WTC11 (cell line): ENCODE data around the gene MOSMO. TPM values are rescaled to one million over a fixed set of nuclear protein-coding genes. Genes with fewer than 3 reads are reported as not detected.

Experiments
- ATAC-seq: fragments of 200-7000 bp; cut with Tn5 transposase; 2 replicates; pipeline ENCODE4 v1.10.0; 2021; ENCODE audit warnings: mild to moderate bottlenecking, moderate library complexity
- CTCF ChIA-PET: fragments of 300-600 bp; sonication (Branson Sonifier 250); formaldehyde crosslinking; loops from one replicate; lab custom pipeline; 2021; ENCODE audit warnings: antibody characterized with exemption; lab: Charles Lee
- POLR2A ChIA-PET: fragments of 350-600 bp; sonication (Branson Sonifier 250); formaldehyde crosslinking; loops from one replicate; lab custom pipeline; 2021; ENCODE audit warnings: antibody characterized with exemption; lab: Charles Lee
- DNase-seq: peaks from one replicate; pipeline ENCODE4 v3.0.0; 2021; ENCODE audit warnings: low spot score
- H3K27ac Mint-ChIP-seq: 2 replicates; pipeline ENCODE4 v1.8.0; 2021; ENCODE audit warnings: mixed read lengths
- H3K27me3 Mint-ChIP-seq: 2 replicates; pipeline ENCODE4 v1.8.0; 2021; ENCODE audit warnings: low read depth, mild to moderate bottlenecking, moderate library complexity, mixed read lengths
- H3K36me3 Mint-ChIP-seq: 2 replicates; pipeline ENCODE4 v1.8.0; 2021; ENCODE audit warnings: mixed read lengths
- H3K4me1 Mint-ChIP-seq: 2 replicates; pipeline ENCODE4 v1.8.0; 2022; ENCODE audit warnings: mixed read lengths
- H3K4me3 Mint-ChIP-seq: 2 replicates; pipeline ENCODE4 v1.8.0; 2021; ENCODE audit warnings: mild to moderate bottlenecking, moderate library complexity, mixed read lengths
- H3K9me3 Mint-ChIP-seq: 2 replicates; pipeline ENCODE4 v1.8.0; 2021; ENCODE audit warnings: mixed read lengths
- E2F1 ChIP-seq: sonication (generic); formaldehyde crosslinking; IDR thresholded peaks from 2 replicates; pipeline ENCODE4 v1.8.0; 2022; ENCODE audit warnings: mild to moderate bottlenecking, missing genetic modification reagents
- ELF4 ChIP-seq: sonication (generic); formaldehyde crosslinking; IDR thresholded peaks from 2 replicates; pipeline ENCODE4 v1.8.1; 2022; ENCODE audit warnings: low read depth, mild to moderate bottlenecking, moderate library complexity, missing genetic modification reagents
- EMX1 ChIP-seq: fragments of 250-450 bp; sonication (Bioruptor Pico); IDR thresholded peaks from 2 replicates; pipeline ENCODE4 v1.8.0; 2021; ENCODE audit warnings: mild to moderate bottlenecking
- NFYB ChIP-seq: sonication (generic); formaldehyde crosslinking; conservative IDR thresholded peaks from 2 replicates; pipeline ENCODE4 v1.8.0; 2022; ENCODE audit warnings: low read depth, missing genetic modification reagents
- NR1H2 ChIP-seq: sonication (generic); formaldehyde crosslinking; IDR thresholded peaks from 2 replicates; pipeline ENCODE4 v1.9.0; 2021; ENCODE audit warnings: mild to moderate bottlenecking, moderate library complexity, missing genetic modification reagents
- OVOL2 ChIP-seq: fragments of 250-450 bp; sonication (Bioruptor Pico); IDR thresholded peaks from 2 replicates; pipeline ENCODE4 v1.9.0; 2021; ENCODE audit warnings: mild to moderate bottlenecking, borderline replicate concordance
- RELA ChIP-seq: sonication (generic); formaldehyde crosslinking; IDR thresholded peaks from 2 replicates; pipeline ENCODE4 v1.8.1; 2022; ENCODE audit warnings: missing genetic modification reagents, mild to moderate bottlenecking, borderline replicate concordance
- SMAD3 ChIP-seq: sonication (generic); formaldehyde crosslinking; IDR thresholded peaks from 2 replicates; pipeline ENCODE4 v1.8.0; 2022; ENCODE audit warnings: missing genetic modification reagents, mild to moderate bottlenecking, borderline replicate concordance
- TCF7 ChIP-seq: sonication (generic); formaldehyde crosslinking; IDR thresholded peaks from 2 replicates; pipeline ENCODE4 v1.8.0; 2022; ENCODE audit warnings: mild to moderate bottlenecking, low read depth, missing genetic modification reagents, moderate library complexity
- USF1 ChIP-seq: sonication (generic); formaldehyde crosslinking; IDR thresholded peaks from 2 replicates; pipeline ENCODE4 v1.8.0; 2022; ENCODE audit warnings: mild to moderate bottlenecking, missing genetic modification reagents
- ZNF317 ChIP-seq: sonication (generic); formaldehyde crosslinking; IDR thresholded peaks from 2 replicates; pipeline ENCODE4 v1.8.1; 2023; ENCODE audit warnings: low read depth, mild to moderate bottlenecking, moderate library complexity, missing genetic modification reagents, borderline replicate concordance
- ZNF671 ChIP-seq: fragments of 250-450 bp; sonication (Bioruptor Pico); IDR thresholded peaks from 2 replicates; pipeline ENCODE4 v1.8.0; 2021; ENCODE audit warnings: mild to moderate bottlenecking
- total RNA-seq: library from RNA; stranded (reverse); gene quantifications from 3 replicates; pipeline ENCODE4 v1.2.3, GENCODE V29; 2021
- TF ChIP-seq, protein P1 (sequence below): sonication (generic); formaldehyde crosslinking; IDR thresholded peaks from 2 replicates; pipeline ENCODE4 v1.8.0; 2023; ENCODE audit warnings: missing genetic modification reagents, mild to moderate bottlenecking, borderline replicate concordance
- TF ChIP-seq, protein P2 (sequence below): fragments of 250-450 bp; sonication (Bioruptor Pico); conservative IDR thresholded peaks from 2 replicates; pipeline ENCODE4 v1.9.0; 2021; ENCODE audit warnings: mild to moderate bottlenecking
- TF ChIP-seq, protein P3 (sequence below): sonication (generic); formaldehyde crosslinking; IDR thresholded peaks from 2 replicates; pipeline ENCODE4 v1.8.1; 2023; ENCODE audit warnings: mild to moderate bottlenecking, missing genetic modification reagents, moderate library complexity
- TF ChIP-seq, protein P4 (sequence below): fragments of 250-450 bp; sonication (Bioruptor Pico); IDR thresholded peaks from 2 replicates; pipeline ENCODE4 v1.8.0; 2021; ENCODE audit warnings: mild to moderate bottlenecking
- TF ChIP-seq, protein P5 (sequence below): sonication (generic); formaldehyde crosslinking; IDR thresholded peaks from 2 replicates; pipeline ENCODE4 v1.8.1; 2022; ENCODE audit warnings: mild to moderate bottlenecking, missing genetic modification reagents, moderate library complexity, borderline replicate concordance
- TF ChIP-seq, protein P6 (sequence below): sonication (generic); formaldehyde crosslinking; IDR thresholded peaks from 2 replicates; pipeline ENCODE4 v1.8.1; 2023; ENCODE audit warnings: mild to moderate bottlenecking, missing genetic modification reagents

MOSMO gene
- total RNA-seq, 1 experiment from 2014 or later = 10.7 TPM

DNA sequence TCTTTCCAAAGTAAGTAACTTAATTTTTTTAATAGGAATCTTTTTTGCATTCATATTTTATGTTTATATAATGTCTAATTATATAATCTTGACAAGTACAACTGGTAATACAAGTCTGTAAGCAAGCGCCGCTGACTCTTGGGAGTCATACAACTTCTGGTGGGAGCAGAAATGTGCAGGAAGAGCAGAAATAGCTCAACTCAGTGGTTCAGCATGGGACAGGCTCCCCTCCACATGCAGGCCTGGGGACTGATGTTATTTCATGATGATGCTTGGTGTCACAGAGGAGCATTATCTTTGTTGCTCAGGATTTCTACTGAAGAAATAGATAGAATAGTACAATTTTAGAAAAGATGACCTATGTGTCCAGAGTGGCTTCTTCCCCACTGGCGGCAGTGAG, 44.0 kb upstream of the MOSMO start:
- H3K4me3 Mint-ChIP-seq = no peak overlapping the region
- ChIA-PET CTCF (no interaction called here), POLR2A (no interaction called here)
- DNase-seq = no peak
- peaks cover 79% of the 10 kb centered on the region for H3K36me3 Mint-ChIP-seq
- no peaks in the 10 kb centered on the region for H3K27me3 Mint-ChIP-seq
- TF ChIP-seq NFYB (no peak), OVOL2 (CRISPR knock-in tag) (no peak), E2F1 (CRISPR knock-in tag) (no peak), RELA (CRISPR knock-in tag) (no peak), ZNF671 (CRISPR knock-in tag) (no peak), NR1H2 (CRISPR knock-in tag) (no peak), ZNF317 (no peak), TCF7 (CRISPR knock-in tag) (no peak), EMX1 (CRISPR knock-in tag) (no peak), USF1 (no peak), ELF4 (CRISPR knock-in tag) (no peak), SMAD3 (CRISPR knock-in tag) (no peak)
- TF ChIP-seq, protein P1, sequence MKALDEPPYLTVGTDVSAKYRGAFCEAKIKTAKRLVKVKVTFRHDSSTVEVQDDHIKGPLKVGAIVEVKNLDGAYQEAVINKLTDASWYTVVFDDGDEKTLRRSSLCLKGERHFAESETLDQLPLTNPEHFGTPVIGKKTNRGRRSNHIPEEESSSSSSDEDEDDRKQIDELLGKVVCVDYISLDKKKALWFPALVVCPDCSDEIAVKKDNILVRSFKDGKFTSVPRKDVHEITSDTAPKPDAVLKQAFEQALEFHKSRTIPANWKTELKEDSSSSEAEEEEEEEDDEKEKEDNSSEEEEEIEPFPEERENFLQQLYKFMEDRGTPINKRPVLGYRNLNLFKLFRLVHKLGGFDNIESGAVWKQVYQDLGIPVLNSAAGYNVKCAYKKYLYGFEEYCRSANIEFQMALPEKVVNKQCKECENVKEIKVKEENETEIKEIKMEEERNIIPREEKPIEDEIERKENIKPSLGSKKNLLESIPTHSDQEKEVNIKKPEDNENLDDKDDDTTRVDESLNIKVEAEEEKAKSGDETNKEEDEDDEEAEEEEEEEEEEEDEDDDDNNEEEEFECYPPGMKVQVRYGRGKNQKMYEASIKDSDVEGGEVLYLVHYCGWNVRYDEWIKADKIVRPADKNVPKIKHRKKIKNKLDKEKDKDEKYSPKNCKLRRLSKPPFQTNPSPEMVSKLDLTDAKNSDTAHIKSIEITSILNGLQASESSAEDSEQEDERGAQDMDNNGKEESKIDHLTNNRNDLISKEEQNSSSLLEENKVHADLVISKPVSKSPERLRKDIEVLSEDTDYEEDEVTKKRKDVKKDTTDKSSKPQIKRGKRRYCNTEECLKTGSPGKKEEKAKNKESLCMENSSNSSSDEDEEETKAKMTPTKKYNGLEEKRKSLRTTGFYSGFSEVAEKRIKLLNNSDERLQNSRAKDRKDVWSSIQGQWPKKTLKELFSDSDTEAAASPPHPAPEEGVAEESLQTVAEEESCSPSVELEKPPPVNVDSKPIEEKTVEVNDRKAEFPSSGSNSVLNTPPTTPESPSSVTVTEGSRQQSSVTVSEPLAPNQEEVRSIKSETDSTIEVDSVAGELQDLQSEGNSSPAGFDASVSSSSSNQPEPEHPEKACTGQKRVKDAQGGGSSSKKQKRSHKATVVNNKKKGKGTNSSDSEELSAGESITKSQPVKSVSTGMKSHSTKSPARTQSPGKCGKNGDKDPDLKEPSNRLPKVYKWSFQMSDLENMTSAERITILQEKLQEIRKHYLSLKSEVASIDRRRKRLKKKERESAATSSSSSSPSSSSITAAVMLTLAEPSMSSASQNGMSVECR = no peak
- TF ChIP-seq, protein P2, sequence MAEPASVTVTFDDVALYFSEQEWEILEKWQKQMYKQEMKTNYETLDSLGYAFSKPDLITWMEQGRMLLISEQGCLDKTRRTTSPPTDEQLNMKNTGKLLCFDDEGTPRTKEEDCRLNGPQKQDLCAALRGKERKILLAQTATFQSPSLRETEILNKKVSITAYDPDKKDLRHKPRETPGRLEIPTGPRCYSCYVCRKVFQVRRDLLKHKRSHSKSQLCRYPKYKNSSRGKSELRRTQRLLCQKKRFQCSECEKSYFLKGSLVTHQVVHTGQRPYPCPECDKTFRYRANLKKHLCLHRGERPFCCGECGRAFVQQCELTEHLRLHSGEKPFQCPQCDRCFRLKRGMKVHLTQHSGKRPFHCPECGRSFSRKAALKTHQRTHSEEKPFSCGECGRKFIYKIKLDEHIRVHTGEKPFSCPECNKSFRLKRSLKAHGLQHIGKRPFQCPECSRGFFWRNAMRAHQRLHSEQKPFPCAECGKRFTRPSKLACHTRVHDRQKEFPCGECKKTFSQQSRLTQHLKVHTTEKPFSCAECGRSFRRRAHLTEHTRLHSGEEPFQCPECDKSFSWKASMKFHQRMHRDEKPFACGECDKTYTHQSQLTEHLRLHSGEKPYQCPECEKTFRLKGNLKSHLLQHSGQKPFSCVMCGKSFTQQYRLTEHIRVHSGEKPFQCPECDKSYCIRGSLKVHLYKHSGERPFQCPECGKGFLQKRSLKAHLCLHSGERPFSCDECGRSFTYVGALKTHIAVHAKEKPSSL (CRISPR knock-in tag) = no peak
- TF ChIP-seq, protein P3, sequence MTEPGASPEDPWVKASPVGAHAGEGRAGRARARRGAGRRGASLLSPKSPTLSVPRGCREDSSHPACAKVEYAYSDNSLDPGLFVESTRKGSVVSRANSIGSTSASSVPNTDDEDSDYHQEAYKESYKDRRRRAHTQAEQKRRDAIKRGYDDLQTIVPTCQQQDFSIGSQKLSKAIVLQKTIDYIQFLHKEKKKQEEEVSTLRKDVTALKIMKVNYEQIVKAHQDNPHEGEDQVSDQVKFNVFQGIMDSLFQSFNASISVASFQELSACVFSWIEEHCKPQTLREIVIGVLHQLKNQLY = no peak
- TF ChIP-seq, protein P4, sequence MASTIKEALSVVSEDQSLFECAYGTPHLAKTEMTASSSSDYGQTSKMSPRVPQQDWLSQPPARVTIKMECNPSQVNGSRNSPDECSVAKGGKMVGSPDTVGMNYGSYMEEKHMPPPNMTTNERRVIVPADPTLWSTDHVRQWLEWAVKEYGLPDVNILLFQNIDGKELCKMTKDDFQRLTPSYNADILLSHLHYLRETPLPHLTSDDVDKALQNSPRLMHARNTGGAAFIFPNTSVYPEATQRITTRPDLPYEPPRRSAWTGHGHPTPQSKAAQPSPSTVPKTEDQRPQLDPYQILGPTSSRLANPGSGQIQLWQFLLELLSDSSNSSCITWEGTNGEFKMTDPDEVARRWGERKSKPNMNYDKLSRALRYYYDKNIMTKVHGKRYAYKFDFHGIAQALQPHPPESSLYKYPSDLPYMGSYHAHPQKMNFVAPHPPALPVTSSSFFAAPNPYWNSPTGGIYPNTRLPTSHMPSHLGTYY (CRISPR knock-in tag) = no peak
- TF ChIP-seq, protein P5, sequence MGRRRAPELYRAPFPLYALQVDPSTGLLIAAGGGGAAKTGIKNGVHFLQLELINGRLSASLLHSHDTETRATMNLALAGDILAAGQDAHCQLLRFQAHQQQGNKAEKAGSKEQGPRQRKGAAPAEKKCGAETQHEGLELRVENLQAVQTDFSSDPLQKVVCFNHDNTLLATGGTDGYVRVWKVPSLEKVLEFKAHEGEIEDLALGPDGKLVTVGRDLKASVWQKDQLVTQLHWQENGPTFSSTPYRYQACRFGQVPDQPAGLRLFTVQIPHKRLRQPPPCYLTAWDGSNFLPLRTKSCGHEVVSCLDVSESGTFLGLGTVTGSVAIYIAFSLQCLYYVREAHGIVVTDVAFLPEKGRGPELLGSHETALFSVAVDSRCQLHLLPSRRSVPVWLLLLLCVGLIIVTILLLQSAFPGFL (CRISPR knock-in tag) = no peak
- TF ChIP-seq, protein P6, sequence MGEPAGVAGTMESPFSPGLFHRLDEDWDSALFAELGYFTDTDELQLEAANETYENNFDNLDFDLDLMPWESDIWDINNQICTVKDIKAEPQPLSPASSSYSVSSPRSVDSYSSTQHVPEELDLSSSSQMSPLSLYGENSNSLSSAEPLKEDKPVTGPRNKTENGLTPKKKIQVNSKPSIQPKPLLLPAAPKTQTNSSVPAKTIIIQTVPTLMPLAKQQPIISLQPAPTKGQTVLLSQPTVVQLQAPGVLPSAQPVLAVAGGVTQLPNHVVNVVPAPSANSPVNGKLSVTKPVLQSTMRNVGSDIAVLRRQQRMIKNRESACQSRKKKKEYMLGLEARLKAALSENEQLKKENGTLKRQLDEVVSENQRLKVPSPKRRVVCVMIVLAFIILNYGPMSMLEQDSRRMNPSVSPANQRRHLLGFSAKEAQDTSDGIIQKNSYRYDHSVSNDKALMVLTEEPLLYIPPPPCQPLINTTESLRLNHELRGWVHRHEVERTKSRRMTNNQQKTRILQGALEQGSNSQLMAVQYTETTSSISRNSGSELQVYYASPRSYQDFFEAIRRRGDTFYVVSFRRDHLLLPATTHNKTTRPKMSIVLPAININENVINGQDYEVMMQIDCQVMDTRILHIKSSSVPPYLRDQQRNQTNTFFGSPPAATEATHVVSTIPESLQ (CRISPR knock-in tag) = no peak
- H3K27ac Mint-ChIP-seq = no peak overlapping the region
- no peak for ATAC-seq
- H3K9me3 Mint-ChIP-seq = no peaks in the 10 kb centered on the region
- H3K4me1 Mint-ChIP-seq = no peaks in the 10 kb centered on the region
